CD14-positive monocyte (primary cell): ENCODE measurements around the gene SLC25A23. TPM values are rescaled to one million over a fixed set of nuclear protein-coding genes. Genes with fewer than 3 reads are reported as not detected.

ENCODE experiments used
- DNase-seq, 3 donors: peaks; one replicate each; pipeline ENCODE4 v3.0.0-alpha.2; 2011 to 2022
- H2AFZ ChIP-seq: 2 replicates; pipeline ENCODE4 v1.6.0; 2012; ENCODE audit warnings: mild to moderate bottlenecking, low read depth, low read length, inconsistent platforms; ENCODE audit not compliant: insufficient read depth, poor library complexity, severe bottlenecking
- H3K27ac ChIP-seq, 2 donors: 1 replicate in 1 of 2; 2 replicates in 1 of 2; pipeline ENCODE4 v1.5.1; 2012 to 2013; ENCODE audit warnings: low read length in 2 of 2, control low read depth in 1 of 2, inconsistent platforms in 1 of 2, low read depth in 1 of 2, mild to moderate bottlenecking in 1 of 2
- H3K27me3 ChIP-seq, 2 donors: one replicate each; pipeline versions ENCODE4 v1.6.0 to v1.6.1; 2011 to 2013; ENCODE audit warnings: low read length in 2 of 2; ENCODE audit not compliant: control insufficient read depth in 2 of 2, insufficient read depth in 2 of 2
- H3K36me3 ChIP-seq, 2 donors: replicated peaks in 1 of 2; 1 replicate in 1 of 2; 2 replicates in 1 of 2; pipeline versions ENCODE4 v1.5.1 to v1.6.1; 2012 to 2013; ENCODE audit warnings: low read length in 2 of 2, control low read depth in 1 of 2, inconsistent platforms in 1 of 2, mild to moderate bottlenecking in 1 of 2; ENCODE audit not compliant: insufficient read depth in 2 of 2, control insufficient read depth in 1 of 2
- H3K4me1 ChIP-seq, 2 donors: 1 replicate in 1 of 2; 2 replicates in 1 of 2; pipeline versions ENCODE4 v1.5.1 to v1.6.1; 2012 to 2013; ENCODE audit warnings: low read length in 2 of 2, control low read depth in 1 of 2, inconsistent platforms in 1 of 2, mild to moderate bottlenecking in 1 of 2, moderate library complexity in 1 of 2; ENCODE audit not compliant: insufficient read depth in 2 of 2, control insufficient read depth in 1 of 2
- H3K4me2 ChIP-seq: replicated peaks from 2 replicates; pipeline ENCODE3; 2012; ENCODE audit warnings: low read length, moderate library complexity, mild to moderate bottlenecking; ENCODE audit not compliant: poor library complexity, severe bottlenecking; ENCODE audit errors: extremely low read depth
- H3K4me3 ChIP-seq, 3 experiments: fragments of 200-600 bp in 1 of 3; sonication (generic) in 1 of 3; replicated peaks in 1 of 3; 1 replicate in 2 of 3; 2 replicates in 1 of 3; pipeline ENCODE4 v1.5.1; 2011 to 2013; ENCODE audit warnings: low read length in 3 of 3, mild to moderate bottlenecking in 3 of 3, control low read depth in 2 of 3, low read depth in 2 of 3, inconsistent platforms in 1 of 3, moderate library complexity in 1 of 3
- H3K79me2 ChIP-seq: 2 replicates; pipeline ENCODE4 v1.6.0; 2012; ENCODE audit warnings: mild to moderate bottlenecking, control low read depth, inconsistent platforms, low read length, moderate library complexity; ENCODE audit not compliant: insufficient read depth
- H3K9ac ChIP-seq: 2 replicates; pipeline ENCODE4 v1.6.0; 2017; ENCODE audit warnings: low read length, mild to moderate bottlenecking; ENCODE audit not compliant: insufficient read depth, poor library complexity, severe bottlenecking
- H3K9me3 ChIP-seq, 2 donors: replicated peaks in 1 of 2; 1 replicate in 1 of 2; 2 replicates in 1 of 2; pipeline versions ENCODE4 v1.5.1 to v1.6.1; 2012 to 2013; ENCODE audit warnings: low read length in 2 of 2, control low read depth in 1 of 2; ENCODE audit not compliant: control insufficient read depth in 1 of 2, insufficient read depth in 1 of 2
- H4K20me1 ChIP-seq: 2 replicates; pipeline ENCODE4 v1.6.0; 2012; ENCODE audit warnings: mild to moderate bottlenecking, low read length, control low read depth, moderate library complexity; ENCODE audit not compliant: insufficient read depth
- H3K27ac Mint-ChIP-seq, 7 donors: one replicate each; pipeline ENCODE4 v1.8.0; 2020; ENCODE audit warnings: mild to moderate bottlenecking in 7 of 7, mixed read lengths in 7 of 7, moderate library complexity in 6 of 7, inconsistent platforms in 2 of 7
- H3K27me3 Mint-ChIP-seq, 3 donors: one replicate each; pipeline ENCODE4 v1.8.0; 2021 to 2022; ENCODE audit warnings: low read depth in 3 of 3, mild to moderate bottlenecking in 3 of 3, mixed read lengths in 3 of 3, moderate library complexity in 3 of 3, inconsistent platforms in 1 of 3
- H3K36me3 Mint-ChIP-seq, 2 donors: one replicate each; pipeline ENCODE4 v1.8.0; 2020; ENCODE audit warnings: mixed read lengths in 2 of 2, inconsistent platforms in 1 of 2, mild to moderate bottlenecking in 1 of 2
- H3K4me1 Mint-ChIP-seq: one replicate; pipeline ENCODE4 v1.8.0; 2020; ENCODE audit warnings: mild to moderate bottlenecking, mixed read lengths
- H3K4me3 Mint-ChIP-seq, 2 donors: one replicate each; pipeline ENCODE4 v1.8.0; 2020; ENCODE audit warnings: mild to moderate bottlenecking in 2 of 2, mixed read lengths in 2 of 2, moderate library complexity in 1 of 2
- H3K9me3 Mint-ChIP-seq, 7 donors: one replicate each; pipeline ENCODE4 v1.8.0; 2020 to 2022; ENCODE audit warnings: mixed read lengths in 7 of 7, mild to moderate bottlenecking in 6 of 7, moderate library complexity in 6 of 7, inconsistent platforms in 2 of 7
- CTCF ChIP-seq: fragments of 200-600 bp; IDR thresholded peaks from one replicate; pipeline ENCODE4 v1.8.0; 2022; ENCODE audit warnings: antibody characterized with exemption, mild to moderate bottlenecking
- WGBS: methylation state at CpG from one replicate; pipeline ENCODE4 v1.1.5; 2013; ENCODE audit warnings: missing lambda C conversion rate; ENCODE audit not compliant: insufficient coverage; 5-methylcytosine and 5-hydroxymethylcytosine counted together
- intact Hi-C, 2 donors: fragments of 100-400 bp; cut with micrococcal nuclease; formaldehyde crosslinking; loops; one replicate each; pipeline versions ENCODE4 v1.15.0 to v1.15.1; 2023
- polyA plus RNA-seq, 3 donors: library from polyadenylated mRNA; depleted of rRNA in 1 of 3; unstranded in 2 of 3; stranded (reverse) in 1 of 3; fragments of 300-500 nt in 2 of 3; fragments of >200 nt in 1 of 3; fragmentation: Illumina TruSeq in 2 of 3; gene quantifications; 1 replicate in 2 of 3; 2 replicates in 1 of 3; pipeline ENCODE4 v1.2.3, GENCODE V29; 2012 to 2021

SLC25A23 gene
- polyA plus RNA-seq, 3 donors: 0.11 to 0.15 TPM; not detected in 1

- WGBS: 90% methylated on average over 9 of the region's 17 CpGs
- no peak for TF ChIP-seq CTCF
- no peak overlapping the region for H2AFZ ChIP-seq
- no peaks in the 10 kb centered on the region for H3K79me2 ChIP-seq
- Mint-ChIP-seq H3K9me3 (peaks cover 8 to 39% (median 28%) of the 10 kb centered on the region in 7 donors), H3K27ac (no peak overlapping the region), H3K4me3 (peak overlapping the region; percentile 67 to 81), H3K36me3 (peaks cover 0 to 6% of the 10 kb centered on the region in 2 donors), H3K4me1 (peaks cover 14% of the 10 kb centered on the region), H3K27me3 (peaks cover 19 to 32% (median 31%) of the 10 kb centered on the region in 3 donors)
- H3K4me1 ChIP-seq: peaks cover 11 to 20% of the 10 kb centered on the region in 2 donors
- H3K9ac ChIP-seq: no peak overlapping the region
- H3K27me3 ChIP-seq: peaks cover 0 to 17% of the 10 kb centered on the region in 2 donors
- no peak overlapping the region for H3K27ac ChIP-seq
- H4K20me1 ChIP-seq: no peaks in the 10 kb centered on the region
- DNase-seq: no peak
- H3K9me3 ChIP-seq: peaks cover 13 to 21% of the 10 kb centered on the region in 2 donors
- H3K4me2 ChIP-seq: no peak overlapping the region
- intact Hi-C loops: no loop called here
- no peaks in the 10 kb centered on the region for H3K36me3 ChIP-seq
- no peak overlapping the region for H3K4me3 ChIP-seq
Observed at GRCh38 chr19:6457958-6458694, 1.5 kb downstream of the SLC25A23 start.

GRCh38 chr19:6455924-6456323, 3.7 kb downstream of the SLC25A23 start:
- Histone ChIP-seq H3K4me2 (no peak overlapping the region), H2AFZ (no peak overlapping the region), H3K27me3 (peaks cover 0 to 14% of the 10 kb centered on the region in 2 donors), H3K4me3 (no peak overlapping the region), H3K27ac (no peak overlapping the region), H3K36me3 (no peaks in the 10 kb centered on the region), H3K79me2 (no peaks in the 10 kb centered on the region), H3K4me1 (peaks cover 11 to 20% of the 10 kb centered on the region in 2 donors), H3K9ac (no peak overlapping the region), H3K9me3 (peaks cover 13 to 21% of the 10 kb centered on the region in 2 donors), H4K20me1 (no peaks in the 10 kb centered on the region)
- H3K9me3 Mint-ChIP-seq: peaks cover 8 to 40% (median 30%) of the 10 kb centered on the region in 7 donors
- 90% methylated on average over 9 of the region's 15 CpGs for WGBS
- intact Hi-C loops: no loop called here
- peaks cover 14% of the 10 kb centered on the region for H3K4me1 Mint-ChIP-seq
- H3K36me3 Mint-ChIP-seq: peaks cover 0 to 6% of the 10 kb centered on the region in 2 donors
- peaks cover 10 to 26% (median 20%) of the 10 kb centered on the region in 3 donors for H3K27me3 Mint-ChIP-seq
- H3K4me3 Mint-ChIP-seq: no peak overlapping the region
- DNase-seq: no peak
- TF ChIP-seq CTCF: no peak
- no peak overlapping the region for H3K27ac Mint-ChIP-seq
